HEK293 (cell line): ENCODE measurements around the gene IL2RA.

ENCODE experiments used
- BCL11B ChIP-seq: fragments of 450-650 bp; formaldehyde crosslinking; IDR thresholded peaks from 2 replicates; pipeline ENCODE4 v1.5.1; 2016; ENCODE audit warnings: low read depth, missing biosample characterization, missing genetic modification characterization
- CTCF ChIP-seq: fragments of 450-650 bp; formaldehyde crosslinking; IDR thresholded peaks from 2 replicates; pipeline ENCODE4 v1.5.1; 2016; ENCODE audit warnings: missing biosample characterization, missing genetic modification characterization
- KLF16 ChIP-seq: fragments of 450-650 bp; formaldehyde crosslinking; IDR thresholded peaks from 2 replicates; pipeline ENCODE4 v1.5.1; 2017; ENCODE audit warnings: missing biosample characterization, missing genetic modification characterization
- ZBTB21 ChIP-seq: fragments of 450-650 bp; formaldehyde crosslinking; IDR thresholded peaks from 2 replicates; pipeline ENCODE4 v1.5.1; 2017; ENCODE audit warnings: missing biosample characterization, missing genetic modification characterization
- ZNF146 ChIP-seq: fragments of 450-650 bp; formaldehyde crosslinking; IDR thresholded peaks from 2 replicates; pipeline ENCODE4 v1.5.1; 2016; ENCODE audit warnings: missing biosample characterization, missing genetic modification characterization
- ZNF18 ChIP-seq: fragments of 450-650 bp; formaldehyde crosslinking; IDR thresholded peaks from 2 replicates; pipeline ENCODE4 v1.5.1; 2016; ENCODE audit warnings: missing biosample characterization, missing genetic modification characterization
- ZNF221 ChIP-seq: fragments of 450-650 bp; formaldehyde crosslinking; IDR thresholded peaks from 2 replicates; pipeline ENCODE4 v1.5.1; 2017; ENCODE audit warnings: missing biosample characterization, missing genetic modification characterization, borderline replicate concordance
- ZNF24 ChIP-seq: fragments of 450-650 bp; formaldehyde crosslinking; IDR thresholded peaks from 2 replicates; pipeline ENCODE4 v1.5.1; 2016; ENCODE audit warnings: missing biosample characterization, missing genetic modification characterization
- ZNF433 ChIP-seq: fragments of 450-650 bp; formaldehyde crosslinking; IDR thresholded peaks from 2 replicates; pipeline ENCODE4 v1.5.1; 2016; ENCODE audit warnings: missing biosample characterization, missing genetic modification characterization, low read depth
- ZNF449 ChIP-seq: fragments of 450-650 bp; formaldehyde crosslinking; IDR thresholded peaks from 2 replicates; pipeline ENCODE4 v1.5.1; 2017; ENCODE audit warnings: missing biosample characterization, mild to moderate bottlenecking, missing genetic modification characterization, moderate library complexity
- ZNF677 ChIP-seq: fragments of 450-650 bp; IDR thresholded peaks from 2 replicates; pipeline ENCODE4 v1.5.0; 2018; ENCODE audit warnings: missing biosample characterization, mild to moderate bottlenecking, missing genetic modification characterization, moderate library complexity
- ZNF747 ChIP-seq: fragments of 450-650 bp; formaldehyde crosslinking; IDR thresholded peaks from 2 replicates; pipeline ENCODE4 v1.5.1; 2016; ENCODE audit warnings: missing biosample characterization, missing genetic modification characterization

- TF ChIP-seq ZNF433 (tag by site-specific recombination) (no peak), CTCF (tag by site-specific recombination) (no peak), ZNF18 (no peak), ZNF146 (tag by site-specific recombination) (no peak), ZNF221 (no peak), ZNF677 (tag by site-specific recombination) (no peak), ZNF747 (tag by site-specific recombination) (no peak), ZNF449 (no peak), ZNF24 (tag by site-specific recombination) (no peak), ZBTB21 (tag by site-specific recombination) (no peak), BCL11B (tag by site-specific recombination) (no peak), KLF16 (tag by site-specific recombination) (no peak)
Observed at GRCh38 chr10:5961405-5962100, 100.6 kb downstream of the IL2RA start.
